Omental fat pad (tissue), 4 donors: ENCODE measurements around the gene TLCD4. TPM values are rescaled to one million over a fixed set of nuclear protein-coding genes. Genes with fewer than 3 reads are reported as not detected.
"Not testable (repeated sequence)": the region's sequence is repeated elsewhere in the genome, so short reads cannot be mapped to it uniquely, and the experiment has no call there.

ENCODE experiments used
- ATAC-seq: fragments of 150-250 bp; one replicate; pipeline ENCODE4 v1.9.1; 2016; ENCODE audit warnings: mild to moderate bottlenecking, moderate library complexity; ENCODE audit not compliant: low FRiP score
- DNase-seq: peaks from one replicate; pipeline ENCODE4 v3.0.0-alpha.2; 2019; ENCODE audit warnings: low spot score
- CTCF ChIP-seq, 3 donors: fragments of 450-650 bp; IDR thresholded peaks; one replicate each; pipeline ENCODE4 v1.5.1; 2016 to 2017; ENCODE audit warnings: antibody characterized with exemption in 3 of 3, mild to moderate bottlenecking in 3 of 3, moderate library complexity in 2 of 3
- total RNA-seq, 4 donors: library from RNA; depleted of rRNA; stranded (reverse); fragments of >200 nt; gene quantifications; one replicate each; pipeline ENCODE4 v1.1.0, GENCODE V29; 2016

The TLCD4 gene
- total RNA-seq, 4 donors from 2014 or later: 3.7 to 18.5 (median 6.1) TPM

GRCh38 chr1:95085376-95085775 is 31.8 kb upstream of the TLCD4 start:
- no peak for TF ChIP-seq CTCF (IDR thresholded peaks at IDR 0.05)
- no peak for ATAC-seq

GRCh38 chr1:95086949-95087533 is 30.1 kb upstream of the TLCD4 start:
- no peak for TF ChIP-seq CTCF (IDR thresholded peaks at IDR 0.05)
- no peak for DNase-seq
- ATAC-seq: peak; percentile 90

More at GRCh38 chr1:95085376-95085775, 31.8 kb upstream of the TLCD4 start:
- DNase-seq: no peak

- TF ChIP-seq CTCF (IDR thresholded peaks at IDR 0.05): no peak
- no peak for DNase-seq
- no peak for ATAC-seq
These were observed 28.9 kb upstream of the TLCD4 start for GRCh38 chr1:95088303-95088702.

- no peak for DNase-seq
- no peak for ATAC-seq
- no peak for TF ChIP-seq CTCF (IDR thresholded peaks at IDR 0.05)
These were observed 27.4 kb upstream of the TLCD4 start for GRCh38 chr1:95089650-95090287.

- not testable (repeated sequence) for ATAC-seq, DNase-seq
These were observed 25.9 kb upstream of the TLCD4 start for GRCh38 chr1:95091290-95091689.

- ATAC-seq, DNase-seq: not testable (repeated sequence)
These were observed 24.3 kb upstream of the TLCD4 start for GRCh38 chr1:95092891-95093290.

GRCh38 chr1:95093296-95093695 is 23.9 kb upstream of the TLCD4 start:
- TF ChIP-seq CTCF (IDR thresholded peaks at IDR 0.05): no peak
- no peak for ATAC-seq

GRCh38 chr1:95094923-95095322 is 22.2 kb upstream of the TLCD4 start:
- ATAC-seq (no peak), DNase-seq (no peak)
- TF ChIP-seq CTCF (IDR thresholded peaks at IDR 0.05): no peak

More at GRCh38 chr1:95093296-95093695, 23.9 kb upstream of the TLCD4 start:
- DNase-seq: no peak
